WTC11 (cell line): ENCODE results near the gene NKX6-1. TPM values are rescaled to one million over a fixed set of nuclear protein-coding genes. Genes with fewer than 3 reads are reported as not detected.

ENCODE experiments used
- ATAC-seq: fragments of 200-7000 bp; cut with Tn5 transposase; 2 replicates; pipeline ENCODE4 v1.10.0; 2021; ENCODE audit warnings: mild to moderate bottlenecking, moderate library complexity
- CTCF ChIA-PET: fragments of 300-600 bp; sonication (Branson Sonifier 250); formaldehyde crosslinking; loops from one replicate; lab custom pipeline; 2021; ENCODE audit warnings: antibody characterized with exemption; lab: Charles Lee
- POLR2A ChIA-PET: fragments of 350-600 bp; sonication (Branson Sonifier 250); formaldehyde crosslinking; loops from one replicate; lab custom pipeline; 2021; ENCODE audit warnings: antibody characterized with exemption; lab: Charles Lee
- DNase-seq: peaks from one replicate; pipeline ENCODE4 v3.0.0; 2021; ENCODE audit warnings: low spot score
- H3K27ac Mint-ChIP-seq: 2 replicates; pipeline ENCODE4 v1.8.0; 2021; ENCODE audit warnings: mixed read lengths
- H3K27me3 Mint-ChIP-seq: 2 replicates; pipeline ENCODE4 v1.8.0; 2021; ENCODE audit warnings: low read depth, mild to moderate bottlenecking, moderate library complexity, mixed read lengths
- H3K36me3 Mint-ChIP-seq: 2 replicates; pipeline ENCODE4 v1.8.0; 2021; ENCODE audit warnings: mixed read lengths
- H3K4me1 Mint-ChIP-seq: 2 replicates; pipeline ENCODE4 v1.8.0; 2022; ENCODE audit warnings: mixed read lengths
- H3K4me3 Mint-ChIP-seq: 2 replicates; pipeline ENCODE4 v1.8.0; 2021; ENCODE audit warnings: mild to moderate bottlenecking, moderate library complexity, mixed read lengths
- H3K9me3 Mint-ChIP-seq: 2 replicates; pipeline ENCODE4 v1.8.0; 2021; ENCODE audit warnings: mixed read lengths
- EMX1 ChIP-seq: fragments of 250-450 bp; sonication (Bioruptor Pico); IDR thresholded peaks from 2 replicates; pipeline ENCODE4 v1.8.0; 2021; ENCODE audit warnings: mild to moderate bottlenecking
- FOXJ3 ChIP-seq: sonication (generic); formaldehyde crosslinking; IDR thresholded peaks from 2 replicates; pipeline ENCODE4 v1.9.0; 2021; ENCODE audit warnings: missing genetic modification reagents, mild to moderate bottlenecking, borderline replicate concordance
- FOXK1 ChIP-seq: sonication (generic); formaldehyde crosslinking; IDR thresholded peaks from 2 replicates; pipeline ENCODE4 v1.8.0; 2022; ENCODE audit warnings: mild to moderate bottlenecking, moderate library complexity, missing genetic modification reagents
- IRF2 ChIP-seq: sonication (generic); formaldehyde crosslinking; IDR thresholded peaks from 2 replicates; pipeline ENCODE4 v1.8.0; 2022; ENCODE audit warnings: low read depth, missing genetic modification reagents, borderline replicate concordance
- JAZF1 ChIP-seq: fragments of 250-450 bp; sonication (Bioruptor Pico); IDR thresholded peaks from 2 replicates; pipeline ENCODE4 v1.9.0; 2021; ENCODE audit warnings: moderate library complexity, mild to moderate bottlenecking, inconsistent platforms
- NFYB ChIP-seq: sonication (generic); formaldehyde crosslinking; conservative IDR thresholded peaks from 2 replicates; pipeline ENCODE4 v1.8.0; 2022; ENCODE audit warnings: low read depth, missing genetic modification reagents
- TEAD4 ChIP-seq: sonication (generic); formaldehyde crosslinking; IDR thresholded peaks from 2 replicates; pipeline ENCODE4 v1.8.0; 2022; ENCODE audit warnings: mild to moderate bottlenecking, missing genetic modification reagents
- TP53 ChIP-seq: sonication (generic); formaldehyde crosslinking; IDR thresholded peaks from 2 replicates; pipeline ENCODE4 v1.8.1; 2023; ENCODE audit warnings: mild to moderate bottlenecking, missing genetic modification reagents
- ZNF138 ChIP-seq: sonication (generic); formaldehyde crosslinking; conservative IDR thresholded peaks from 2 replicates; pipeline ENCODE4 v1.8.1; 2022; ENCODE audit warnings: mild to moderate bottlenecking, moderate library complexity, missing genetic modification reagents
- total RNA-seq: library from RNA; stranded (reverse); gene quantifications from 3 replicates; pipeline ENCODE4 v1.2.3, GENCODE V29; 2021
- TF ChIP-seq, protein P1 (sequence below): sonication (generic); formaldehyde crosslinking; IDR thresholded peaks from 2 replicates; pipeline ENCODE4 v1.8.1; 2022; ENCODE audit warnings: mild to moderate bottlenecking, moderate library complexity, missing genetic modification reagents
- TF ChIP-seq, protein P2 (sequence below): sonication (generic); formaldehyde crosslinking; IDR thresholded peaks from 2 replicates; pipeline ENCODE4 v1.8.0; 2023; ENCODE audit warnings: missing genetic modification reagents
- TF ChIP-seq, protein P3 (sequence below): sonication (generic); formaldehyde crosslinking; IDR thresholded peaks from 2 replicates; pipeline ENCODE4 v1.8.0; 2022; ENCODE audit warnings: missing genetic modification reagents
- TF ChIP-seq, protein P4 (sequence below): sonication (generic); formaldehyde crosslinking; IDR thresholded peaks from 2 replicates; pipeline ENCODE4 v1.8.0; 2022; ENCODE audit warnings: mild to moderate bottlenecking, missing genetic modification reagents
- TF ChIP-seq, protein P5 (sequence below): fragments of 250-450 bp; sonication (Bioruptor Pico); IDR thresholded peaks from 2 replicates; pipeline ENCODE4 v1.8.0; 2021; ENCODE audit warnings: mild to moderate bottlenecking
- TF ChIP-seq, protein P6 (sequence below): fragments of 250-450 bp; sonication (Bioruptor Pico); IDR thresholded peaks from 2 replicates; pipeline ENCODE4 v2.1.2; 2022; ENCODE audit warnings: mild to moderate bottlenecking, moderate library complexity
- TF ChIP-seq, protein P7 (sequence below): sonication (generic); formaldehyde crosslinking; IDR thresholded peaks from 2 replicates; pipeline ENCODE4 v1.8.0; 2022; ENCODE audit warnings: mild to moderate bottlenecking, missing genetic modification reagents
- TF ChIP-seq, protein P8 (sequence below): sonication (generic); formaldehyde crosslinking; conservative IDR thresholded peaks from 2 replicates; pipeline ENCODE4 v1.8.1; 2023; ENCODE audit warnings: mild to moderate bottlenecking, low read depth, missing genetic modification reagents, moderate library complexity

NKX6-1 gene
- total RNA-seq, 1 experiment from 2014 or later: 0.09 TPM

DNA sequence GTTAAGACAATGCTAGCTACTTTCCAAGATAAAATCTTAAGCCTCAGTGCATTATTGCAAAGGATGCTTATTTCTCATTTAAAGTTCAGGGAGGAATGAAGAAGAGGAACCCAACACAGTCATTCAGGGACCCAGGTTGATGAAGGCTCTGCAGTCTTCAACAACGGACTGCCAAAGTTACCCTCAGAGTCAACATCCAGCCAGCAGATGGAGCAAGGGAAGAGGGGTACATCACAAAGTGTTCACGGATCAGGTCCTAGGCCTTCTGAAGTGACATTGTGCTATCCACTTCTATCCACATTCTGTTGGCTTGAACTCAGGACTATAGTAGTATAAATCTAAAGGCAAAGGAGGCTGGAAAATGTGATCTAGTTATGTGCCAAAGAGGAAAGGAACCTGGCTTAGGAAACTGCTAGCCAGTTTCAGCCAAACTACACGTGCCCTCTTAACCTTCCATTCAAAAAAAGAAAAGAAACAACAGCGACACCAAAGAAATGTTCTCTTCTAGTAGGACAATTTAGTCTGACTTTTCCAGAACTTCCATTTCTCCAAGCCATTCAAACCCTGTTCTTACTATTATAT is 28.8 kb downstream of the NKX6-1 start (continued):
- TF ChIP-seq, protein P1, sequence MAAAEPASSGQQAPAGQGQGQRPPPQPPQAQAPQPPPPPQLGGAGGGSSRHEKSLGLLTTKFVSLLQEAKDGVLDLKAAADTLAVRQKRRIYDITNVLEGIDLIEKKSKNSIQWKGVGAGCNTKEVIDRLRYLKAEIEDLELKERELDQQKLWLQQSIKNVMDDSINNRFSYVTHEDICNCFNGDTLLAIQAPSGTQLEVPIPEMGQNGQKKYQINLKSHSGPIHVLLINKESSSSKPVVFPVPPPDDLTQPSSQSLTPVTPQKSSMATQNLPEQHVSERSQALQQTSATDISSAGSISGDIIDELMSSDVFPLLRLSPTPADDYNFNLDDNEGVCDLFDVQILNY (CRISPR knock-in tag): no peak
- TF ChIP-seq, protein P2, sequence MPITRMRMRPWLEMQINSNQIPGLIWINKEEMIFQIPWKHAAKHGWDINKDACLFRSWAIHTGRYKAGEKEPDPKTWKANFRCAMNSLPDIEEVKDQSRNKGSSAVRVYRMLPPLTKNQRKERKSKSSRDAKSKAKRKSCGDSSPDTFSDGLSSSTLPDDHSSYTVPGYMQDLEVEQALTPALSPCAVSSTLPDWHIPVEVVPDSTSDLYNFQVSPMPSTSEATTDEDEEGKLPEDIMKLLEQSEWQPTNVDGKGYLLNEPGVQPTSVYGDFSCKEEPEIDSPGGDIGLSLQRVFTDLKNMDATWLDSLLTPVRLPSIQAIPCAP: no peak
- TF ChIP-seq FOXJ3 (CRISPR knock-in tag) (no peak), EMX1 (CRISPR knock-in tag) (no peak), ZNF138 (CRISPR knock-in tag) (no peak), NFYB (CRISPR knock-in tag) (no peak), IRF2 (CRISPR knock-in tag) (no peak), JAZF1 (no peak)
- TF ChIP-seq, protein P3, sequence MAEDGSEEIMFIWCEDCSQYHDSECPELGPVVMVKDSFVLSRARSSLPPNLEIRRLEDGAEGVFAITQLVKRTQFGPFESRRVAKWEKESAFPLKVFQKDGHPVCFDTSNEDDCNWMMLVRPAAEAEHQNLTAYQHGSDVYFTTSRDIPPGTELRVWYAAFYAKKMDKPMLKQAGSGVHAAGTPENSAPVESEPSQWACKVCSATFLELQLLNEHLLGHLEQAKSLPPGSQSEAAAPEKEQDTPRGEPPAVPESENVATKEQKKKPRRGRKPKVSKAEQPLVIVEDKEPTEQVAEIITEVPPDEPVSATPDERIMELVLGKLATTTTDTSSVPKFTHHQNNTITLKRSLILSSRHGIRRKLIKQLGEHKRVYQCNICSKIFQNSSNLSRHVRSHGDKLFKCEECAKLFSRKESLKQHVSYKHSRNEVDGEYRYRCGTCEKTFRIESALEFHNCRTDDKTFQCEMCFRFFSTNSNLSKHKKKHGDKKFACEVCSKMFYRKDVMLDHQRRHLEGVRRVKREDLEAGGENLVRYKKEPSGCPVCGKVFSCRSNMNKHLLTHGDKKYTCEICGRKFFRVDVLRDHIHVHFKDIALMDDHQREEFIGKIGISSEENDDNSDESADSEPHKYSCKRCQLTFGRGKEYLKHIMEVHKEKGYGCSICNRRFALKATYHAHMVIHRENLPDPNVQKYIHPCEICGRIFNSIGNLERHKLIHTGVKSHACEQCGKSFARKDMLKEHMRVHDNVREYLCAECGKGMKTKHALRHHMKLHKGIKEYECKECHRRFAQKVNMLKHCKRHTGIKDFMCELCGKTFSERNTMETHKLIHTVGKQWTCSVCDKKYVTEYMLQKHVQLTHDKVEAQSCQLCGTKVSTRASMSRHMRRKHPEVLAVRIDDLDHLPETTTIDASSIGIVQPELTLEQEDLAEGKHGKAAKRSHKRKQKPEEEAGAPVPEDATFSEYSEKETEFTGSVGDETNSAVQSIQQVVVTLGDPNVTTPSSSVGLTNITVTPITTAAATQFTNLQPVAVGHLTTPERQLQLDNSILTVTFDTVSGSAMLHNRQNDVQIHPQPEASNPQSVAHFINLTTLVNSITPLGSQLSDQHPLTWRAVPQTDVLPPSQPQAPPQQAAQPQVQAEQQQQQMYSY (CRISPR knock-in tag): no peak
- TF ChIP-seq, protein P4, sequence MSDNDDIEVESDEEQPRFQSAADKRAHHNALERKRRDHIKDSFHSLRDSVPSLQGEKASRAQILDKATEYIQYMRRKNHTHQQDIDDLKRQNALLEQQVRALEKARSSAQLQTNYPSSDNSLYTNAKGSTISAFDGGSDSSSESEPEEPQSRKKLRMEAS (CRISPR knock-in tag): no peak
- TF ChIP-seq, protein P5, sequence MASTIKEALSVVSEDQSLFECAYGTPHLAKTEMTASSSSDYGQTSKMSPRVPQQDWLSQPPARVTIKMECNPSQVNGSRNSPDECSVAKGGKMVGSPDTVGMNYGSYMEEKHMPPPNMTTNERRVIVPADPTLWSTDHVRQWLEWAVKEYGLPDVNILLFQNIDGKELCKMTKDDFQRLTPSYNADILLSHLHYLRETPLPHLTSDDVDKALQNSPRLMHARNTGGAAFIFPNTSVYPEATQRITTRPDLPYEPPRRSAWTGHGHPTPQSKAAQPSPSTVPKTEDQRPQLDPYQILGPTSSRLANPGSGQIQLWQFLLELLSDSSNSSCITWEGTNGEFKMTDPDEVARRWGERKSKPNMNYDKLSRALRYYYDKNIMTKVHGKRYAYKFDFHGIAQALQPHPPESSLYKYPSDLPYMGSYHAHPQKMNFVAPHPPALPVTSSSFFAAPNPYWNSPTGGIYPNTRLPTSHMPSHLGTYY (CRISPR knock-in tag): no peak
- TF ChIP-seq, protein P6, sequence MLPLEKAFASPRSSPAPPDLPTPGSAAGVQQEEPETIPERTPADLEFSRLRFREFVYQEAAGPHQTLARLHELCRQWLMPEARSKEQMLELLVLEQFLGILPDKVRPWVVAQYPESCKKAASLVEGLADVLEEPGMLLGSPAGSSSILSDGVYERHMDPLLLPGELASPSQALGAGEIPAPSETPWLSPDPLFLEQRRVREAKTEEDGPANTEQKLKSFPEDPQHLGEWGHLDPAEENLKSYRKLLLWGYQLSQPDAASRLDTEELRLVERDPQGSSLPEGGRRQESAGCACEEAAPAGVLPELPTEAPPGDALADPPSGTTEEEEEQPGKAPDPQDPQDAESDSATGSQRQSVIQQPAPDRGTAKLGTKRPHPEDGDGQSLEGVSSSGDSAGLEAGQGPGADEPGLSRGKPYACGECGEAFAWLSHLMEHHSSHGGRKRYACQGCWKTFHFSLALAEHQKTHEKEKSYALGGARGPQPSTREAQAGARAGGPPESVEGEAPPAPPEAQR (CRISPR knock-in tag): no peak

DNA sequence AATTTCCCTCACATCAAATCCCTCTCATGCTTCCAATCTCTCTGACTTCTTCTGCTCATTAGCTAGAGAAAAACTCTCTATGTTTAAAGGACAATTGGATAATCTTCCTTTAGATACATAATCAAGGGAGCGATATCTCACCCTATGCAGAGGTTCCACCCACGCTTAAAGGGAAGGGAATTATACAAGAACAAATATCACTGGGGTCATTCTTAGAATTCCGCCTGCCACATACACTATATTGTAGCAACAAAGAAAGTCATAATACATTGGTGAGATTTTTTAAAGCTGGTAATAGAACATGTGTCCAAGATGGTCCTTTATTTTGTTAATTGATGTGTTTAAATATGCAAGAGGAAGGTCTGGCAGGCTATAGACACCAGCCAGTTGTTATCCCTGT is 31.5 kb downstream of the NKX6-1 start:
- no peaks in the 10 kb centered on the region for H3K36me3 Mint-ChIP-seq
- POLR2A ChIA-PET: no interaction called here
- peaks cover 11% of the 10 kb centered on the region for H3K4me1 Mint-ChIP-seq
- ATAC-seq: no peak
- TF ChIP-seq TP53 (CRISPR knock-in tag) (no peak), FOXK1 (CRISPR knock-in tag) (no peak), TEAD4 (no peak)
- TF ChIP-seq, protein P7, sequence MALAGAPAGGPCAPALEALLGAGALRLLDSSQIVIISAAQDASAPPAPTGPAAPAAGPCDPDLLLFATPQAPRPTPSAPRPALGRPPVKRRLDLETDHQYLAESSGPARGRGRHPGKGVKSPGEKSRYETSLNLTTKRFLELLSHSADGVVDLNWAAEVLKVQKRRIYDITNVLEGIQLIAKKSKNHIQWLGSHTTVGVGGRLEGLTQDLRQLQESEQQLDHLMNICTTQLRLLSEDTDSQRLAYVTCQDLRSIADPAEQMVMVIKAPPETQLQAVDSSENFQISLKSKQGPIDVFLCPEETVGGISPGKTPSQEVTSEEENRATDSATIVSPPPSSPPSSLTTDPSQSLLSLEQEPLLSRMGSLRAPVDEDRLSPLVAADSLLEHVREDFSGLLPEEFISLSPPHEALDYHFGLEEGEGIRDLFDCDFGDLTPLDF (CRISPR knock-in tag): no peak
- TF ChIP-seq, protein P8, sequence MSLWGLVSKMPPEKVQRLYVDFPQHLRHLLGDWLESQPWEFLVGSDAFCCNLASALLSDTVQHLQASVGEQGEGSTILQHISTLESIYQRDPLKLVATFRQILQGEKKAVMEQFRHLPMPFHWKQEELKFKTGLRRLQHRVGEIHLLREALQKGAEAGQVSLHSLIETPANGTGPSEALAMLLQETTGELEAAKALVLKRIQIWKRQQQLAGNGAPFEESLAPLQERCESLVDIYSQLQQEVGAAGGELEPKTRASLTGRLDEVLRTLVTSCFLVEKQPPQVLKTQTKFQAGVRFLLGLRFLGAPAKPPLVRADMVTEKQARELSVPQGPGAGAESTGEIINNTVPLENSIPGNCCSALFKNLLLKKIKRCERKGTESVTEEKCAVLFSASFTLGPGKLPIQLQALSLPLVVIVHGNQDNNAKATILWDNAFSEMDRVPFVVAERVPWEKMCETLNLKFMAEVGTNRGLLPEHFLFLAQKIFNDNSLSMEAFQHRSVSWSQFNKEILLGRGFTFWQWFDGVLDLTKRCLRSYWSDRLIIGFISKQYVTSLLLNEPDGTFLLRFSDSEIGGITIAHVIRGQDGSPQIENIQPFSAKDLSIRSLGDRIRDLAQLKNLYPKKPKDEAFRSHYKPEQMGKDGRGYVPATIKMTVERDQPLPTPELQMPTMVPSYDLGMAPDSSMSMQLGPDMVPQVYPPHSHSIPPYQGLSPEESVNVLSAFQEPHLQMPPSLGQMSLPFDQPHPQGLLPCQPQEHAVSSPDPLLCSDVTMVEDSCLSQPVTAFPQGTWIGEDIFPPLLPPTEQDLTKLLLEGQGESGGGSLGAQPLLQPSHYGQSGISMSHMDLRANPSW (CRISPR knock-in tag): no peak
- no peak overlapping the region for H3K4me3 Mint-ChIP-seq
- no peak for DNase-seq
- no peaks in the 10 kb centered on the region for H3K9me3 Mint-ChIP-seq
- CTCF ChIA-PET: interaction anchor here (1.3 to 2.7 kb wide), 3 partner anchors 15 to 16 kb away, joined by 5 to 12 read pairs (median 6); no protein-coding TSS in a partner anchor
- no peak overlapping the region for H3K27ac Mint-ChIP-seq
- no peaks in the 10 kb centered on the region for H3K27me3 Mint-ChIP-seq
